ENCODE measurements around the gene FNDC3B. TPM values are rescaled to one million over a fixed set of nuclear protein-coding genes. Genes with fewer than 3 reads are reported as not detected.

FNDC3B gene
- total RNA-seq, 1 donor from 2014 or later: 64.4 TPM

GRCh38 chr3:172447611-172448579, 408.5 kb downstream of the FNDC3B start, which contains the start of gene GHSR:
GHSR (minus strand) TSS chr3:172448456; CDS start chr3:172448413, 43 bp downstream.
- intact Hi-C loops (cut with micrococcal nuclease): no loop called here
- no peak for DNase-seq
- ATAC-seq: no peak

DNA sequence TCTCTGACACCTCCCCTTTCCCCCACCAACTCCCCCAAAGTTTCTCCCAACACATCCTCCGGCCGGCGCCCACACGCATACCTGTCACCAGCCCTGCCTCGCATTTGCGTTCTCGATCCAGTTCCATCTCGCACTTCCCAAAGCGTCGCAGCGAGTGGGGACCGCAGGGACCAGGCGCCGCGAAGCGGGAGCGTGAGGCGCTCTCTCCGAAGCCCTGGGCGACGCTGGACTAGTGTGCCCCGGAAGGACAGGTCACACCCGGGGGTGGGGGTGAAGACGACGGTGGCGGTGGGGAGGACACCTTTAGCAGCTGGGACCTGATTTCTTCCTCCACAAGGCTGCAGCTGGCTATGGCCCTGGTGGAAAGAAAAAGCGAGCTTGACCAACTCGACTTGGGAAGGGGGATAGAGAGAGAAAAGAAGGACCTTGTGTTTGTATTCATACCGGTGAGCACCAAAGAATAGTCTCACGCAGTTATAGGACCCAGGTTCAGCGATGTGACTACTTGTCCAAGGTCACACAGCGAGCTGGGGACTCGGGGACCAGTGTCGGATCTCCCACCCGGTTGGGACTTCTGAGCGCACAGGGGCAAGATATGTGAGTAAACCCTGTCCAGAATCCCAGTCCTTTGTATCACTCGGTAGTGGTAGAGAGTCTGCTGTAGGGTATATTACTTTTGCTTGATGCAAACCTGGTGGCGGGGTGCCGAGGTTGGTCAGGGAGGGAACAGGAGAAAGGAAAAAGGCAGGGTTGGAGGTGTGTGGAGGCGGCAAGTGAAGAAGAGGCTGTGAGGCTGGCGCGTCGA, 409.5 kb downstream of the FNDC3B start:
- intact Hi-C loops (cut with micrococcal nuclease): no loop called here
- ATAC-seq: no peak
- DNase-seq: no peak

DNA sequence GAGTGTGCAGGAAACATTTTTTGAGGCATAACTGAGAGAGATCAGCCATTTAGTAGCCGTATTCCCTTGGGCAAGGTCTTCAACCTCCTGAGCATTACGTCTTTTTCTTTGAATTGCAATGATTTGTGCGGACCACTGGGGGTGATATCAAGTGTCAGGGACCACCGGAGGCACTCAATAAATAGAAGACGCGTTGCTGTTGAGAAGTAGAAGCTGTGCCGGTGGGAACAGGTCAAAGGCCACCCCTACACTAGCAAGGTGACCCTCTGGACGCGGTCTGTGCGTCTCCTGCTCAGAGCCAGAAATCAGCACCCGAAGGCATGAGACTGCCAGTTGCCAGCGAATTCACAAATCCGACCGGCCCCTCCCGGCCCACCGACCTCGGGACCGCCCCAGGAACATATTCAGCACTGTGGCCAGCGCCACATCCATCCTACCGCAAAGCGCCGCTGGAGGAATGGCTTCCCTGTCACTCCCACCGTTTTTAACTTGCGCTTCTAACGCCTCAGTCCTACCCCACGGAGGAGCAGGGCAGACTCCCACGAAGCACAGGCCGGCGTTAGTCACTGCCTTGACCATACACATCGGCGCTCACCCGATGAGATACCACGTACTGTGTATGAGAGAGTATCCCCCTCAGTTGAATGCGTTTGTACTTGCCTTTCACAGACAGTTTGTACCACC, 410.2 kb downstream of the FNDC3B start:
- ATAC-seq (peak; percentile 60), DNase-seq (peak; percentile 43)
- intact Hi-C loops (cut with micrococcal nuclease): no loop called here

Other genes starting within 250 kb of the FNDC3B start
- gene PLD1, start 229.1 kb upstream of the FNDC3B start, total RNA-seq: 75.1 TPM
- gene TMEM212, start 196.2 kb upstream of the FNDC3B start, total RNA-seq: not detected

Measured in left ventricle myocardium superior (tissue), 1 donor.